WI38 (cell line): Measurements from ENCODE around the gene XCL2.
"Not testable (repeated sequence)": the region's sequence is repeated elsewhere in the genome, so short reads cannot be mapped to it uniquely, and the experiment has no call there.

Source experiments
- H3K4me3 ChIP-seq: 2 replicates; pipeline ENCODE4 v1.5.1; 2011; ENCODE audit warnings: low read depth, mild to moderate bottlenecking, control low read depth, low read length
- CTCF ChIP-seq: IDR thresholded peaks from 2 replicates; pipeline ENCODE4 v1.5.1; 2012; ENCODE audit warnings: low read depth, mild to moderate bottlenecking, control low read depth, low read length

XCL2 gene

GRCh38 chr1:168582688-168583336 lies 39.0 kb upstream of the XCL2 start:
- TF ChIP-seq CTCF = no peak
- H3K4me3 ChIP-seq = no peak overlapping the region

GRCh38 chr1:168581817-168582572 lies 38.2 kb upstream of the XCL2 start:
- no peak overlapping the region for H3K4me3 ChIP-seq
- no peak for TF ChIP-seq CTCF

GRCh38 chr1:168580991-168581390 lies 37.2 kb upstream of the XCL2 start:
- not testable (repeated sequence) for H3K4me3 ChIP-seq

- H3K4me3 ChIP-seq = not testable (repeated sequence)
Observed at GRCh38 chr1:168580290-168580689, 36.5 kb upstream of the XCL2 start.

- not testable (repeated sequence) for H3K4me3 ChIP-seq
Observed at GRCh38 chr1:168578531-168579185, 34.9 kb upstream of the XCL2 start.

- H3K4me3 ChIP-seq = not testable (repeated sequence)
Observed at GRCh38 chr1:168576245-168576688, 32.5 kb upstream of the XCL2 start, which contains the start of gene XCL1. XCL1 (plus strand) TSS chr1:168576605; CDS start chr1:168576638, 33 bp downstream.

GRCh38 chr1:168574234-168574633 lies 30.4 kb upstream of the XCL2 start:
- H3K4me3 ChIP-seq = not testable (repeated sequence)

GRCh38 chr1:168572633-168573032 lies 28.8 kb upstream of the XCL2 start:
- H3K4me3 ChIP-seq = no peak overlapping the region
- TF ChIP-seq CTCF = no peak

GRCh38 chr1:168570652-168571051 lies 26.9 kb upstream of the XCL2 start:
- H3K4me3 ChIP-seq = no peak overlapping the region
- TF ChIP-seq CTCF = no peak

- H3K4me3 ChIP-seq = no peak overlapping the region
- no peak for TF ChIP-seq CTCF
Observed at GRCh38 chr1:168568346-168568745, 24.5 kb upstream of the XCL2 start.
